B cell (primary cell): ENCODE data around the gene UGT1A9. TPM values are rescaled to one million over a fixed set of nuclear protein-coding genes. Genes with fewer than 3 reads are reported as not detected.

ENCODE experiments used
- ATAC-seq: fragments of 200-7000 bp; cut with Tn5 transposase; one replicate; pipeline ENCODE4 v1.10.0; 2021; ENCODE audit warnings: low read depth, mild to moderate bottlenecking, moderate number of reproducible peaks, moderate library complexity
- CTCF ChIA-PET: fragments of 350-600 bp; sonication (Branson Sonifier 250); formaldehyde crosslinking; loops from one replicate; lab custom pipeline; 2021; ENCODE audit warnings: antibody characterized with exemption, inconsistent platforms; lab: Charles Lee
- POLR2A ChIA-PET: fragments of 350-600 bp; sonication (Branson Sonifier 250); formaldehyde crosslinking; loops from one replicate; lab custom pipeline; 2021; ENCODE audit warnings: antibody characterized with exemption; lab: Charles Lee
- DNase-seq: peaks from one replicate; pipeline ENCODE4 v3.0.0; 2013
- H2AFZ ChIP-seq: 2 replicates; pipeline ENCODE4 v1.6.1; 2012; ENCODE audit warnings: mild to moderate bottlenecking, low read depth, low read length; ENCODE audit not compliant: insufficient read depth, poor library complexity, severe bottlenecking
- H3K27ac ChIP-seq, 2 donors: 1 replicate in 1 of 2; 2 replicates in 1 of 2; pipeline ENCODE4 v1.5.1; 2012 to 2013; ENCODE audit warnings: low read length in 2 of 2, mild to moderate bottlenecking in 2 of 2, moderate library complexity in 1 of 2
- H3K27me3 ChIP-seq, 4 experiments: fragments of 200-600 bp in 1 of 4; sonication (generic) in 1 of 4; replicated peaks in 1 of 4; 1 replicate in 2 of 4; 2 replicates in 2 of 4; pipeline versions ENCODE4 v1.6.1 to v1.7.0; 2013 to 2016; ENCODE audit warnings: low read length in 3 of 4, mild to moderate bottlenecking in 2 of 4, mixed read lengths in 1 of 4, moderate library complexity in 1 of 4; ENCODE audit not compliant: insufficient read depth in 4 of 4, control insufficient read depth in 3 of 4; ENCODE audit errors: control extremely low read depth in 1 of 4
- H3K36me3 ChIP-seq, 2 experiments: replicated peaks in 1 of 2; 1 replicate in 1 of 2; 2 replicates in 1 of 2; pipeline versions ENCODE4 v1.6.1 to v1.7.1; 2013; ENCODE audit warnings: low read length in 1 of 2; ENCODE audit not compliant: insufficient read depth in 2 of 2, control insufficient read depth in 1 of 2; ENCODE audit errors: control extremely low read depth in 1 of 2, extremely low read depth in 1 of 2
- H3K4me1 ChIP-seq, 2 donors: fragments of 200-600 bp in 1 of 2; sonication (generic) in 1 of 2; 1 replicate in 1 of 2; 2 replicates in 1 of 2; pipeline versions ENCODE4 v1.5.1 to v1.6.1; 2013 to 2017; ENCODE audit warnings: low read length in 2 of 2; ENCODE audit not compliant: control insufficient read depth in 2 of 2, insufficient read depth in 2 of 2
- H3K4me2 ChIP-seq: replicated peaks from 2 replicates; pipeline ENCODE3; 2012; ENCODE audit warnings: mild to moderate bottlenecking, low read depth, low read length; ENCODE audit not compliant: poor library complexity, severe bottlenecking
- H3K4me3 ChIP-seq, 5 experiments: fragments of 200-600 bp in 1 of 5; sonication (generic) in 1 of 5; 1 replicate in 3 of 5; 2 replicates in 2 of 5; pipeline versions ENCODE4 v1.5.1 to v1.7.0; 2011 to 2016; ENCODE audit warnings: low read length in 4 of 5, mild to moderate bottlenecking in 4 of 5, low read depth in 2 of 5, control low read depth in 1 of 5, moderate library complexity in 1 of 5; ENCODE audit not compliant: insufficient read depth in 1 of 5; ENCODE audit errors: control extremely low read depth in 1 of 5, extremely low read depth in 1 of 5
- H3K79me2 ChIP-seq: fragments of 200-600 bp; sonication (generic); one replicate; pipeline ENCODE4 v1.6.0; 2016; ENCODE audit warnings: low read length; ENCODE audit not compliant: control insufficient read depth, insufficient read depth
- H3K9ac ChIP-seq: fragments of 200-600 bp; sonication (generic); 2 replicates; pipeline ENCODE4 v1.6.1; 2017; ENCODE audit warnings: mild to moderate bottlenecking, low read length, moderate library complexity
- H3K9me3 ChIP-seq, 3 donors: one replicate each; pipeline versions ENCODE4 v1.6.1 to v1.7.1; 2013; ENCODE audit warnings: low read length in 2 of 3; ENCODE audit not compliant: control insufficient read depth in 2 of 3, insufficient read depth in 1 of 3; ENCODE audit errors: control extremely low read depth in 1 of 3
- H4K20me1 ChIP-seq: 2 replicates; pipeline ENCODE4 v1.6.0; 2012; ENCODE audit warnings: mild to moderate bottlenecking, low read length; ENCODE audit not compliant: insufficient read depth, control insufficient read depth, poor library complexity, severe bottlenecking
- H3K27ac Mint-ChIP-seq: one replicate; pipeline ENCODE4 v1.8.0; 2021; ENCODE audit warnings: mixed read lengths
- H3K27me3 Mint-ChIP-seq: one replicate; pipeline ENCODE4 v1.8.0; 2021; ENCODE audit warnings: mixed read lengths
- H3K4me1 Mint-ChIP-seq: one replicate; pipeline ENCODE4 v1.8.0; 2021; ENCODE audit warnings: mixed read lengths
- H3K4me3 Mint-ChIP-seq: one replicate; pipeline ENCODE4 v1.8.0; 2021; ENCODE audit warnings: mixed read lengths
- H3K9me3 Mint-ChIP-seq: one replicate; pipeline ENCODE4 v1.8.0; 2022; ENCODE audit warnings: mixed read lengths; ENCODE audit not compliant: insufficient read depth
- EZH2 ChIP-seq: IDR thresholded peaks from 2 replicates; pipeline ENCODE4 v1.6.1; 2012; ENCODE audit warnings: borderline replicate concordance, low read depth, mild to moderate bottlenecking, moderate library complexity, low read length; ENCODE audit not compliant: insufficient read depth, poor library complexity, severe bottlenecking
- WGBS: methylation state at CpG from one replicate; pipeline ENCODE4 v1.1.5; 2013; ENCODE audit warnings: missing lambda C conversion rate; ENCODE audit not compliant: insufficient coverage; 5-methylcytosine and 5-hydroxymethylcytosine counted together
- intact Hi-C: fragments of 100-400 bp; cut with micrococcal nuclease; formaldehyde crosslinking; loops from one replicate; pipeline ENCODE4 v1.10.0; 2022
- polyA plus RNA-seq: library from polyadenylated mRNA; depleted of rRNA; stranded (reverse); fragments of >200 nt; gene quantifications from 2 replicates; pipeline ENCODE4 v1.2.3, GENCODE V29; 2012
- total RNA-seq, 2 donors: library from RNA; stranded (reverse); fragments of 120-200 nt in 1 of 2; gene quantifications; 1 replicate in 1 of 2; 2 replicates in 1 of 2; pipeline versions ENCODE4 v1.2.3 to v1.2.4, GENCODE V29; 2013 to 2022
- TF ChIP-seq, protein P1 (sequence below): fragments of 200-600 bp; IDR thresholded peaks from one replicate; pipeline ENCODE4 v1.8.0; 2022; ENCODE audit warnings: antibody characterized with exemption, mild to moderate bottlenecking

The UGT1A9 gene
- total and polyA plus RNA-seq, 2 donors (not counting 1 experiment from before 2014, with no cell fraction given) = not detected

GRCh38 chr2:233663911-233664310, 7.8 kb upstream of the UGT1A9 start:
- Histone ChIP-seq H3K4me2 (no peak overlapping the region), H4K20me1 (no peaks in the 10 kb centered on the region), H3K79me2 (no peaks in the 10 kb centered on the region), H3K9me3 (peaks cover 0 to 2% (median 0%) of the 10 kb centered on the region in 3 donors), H3K4me1 (no peaks in the 10 kb centered on the region), H3K36me3 (no peaks in the 10 kb centered on the region), H2AFZ (no peak overlapping the region), H3K4me3 (no peak overlapping the region), H3K27ac (no peak overlapping the region), H3K27me3 (peaks cover 0 to 6% (median 0%) of the 10 kb centered on the region in 4 experiments), H3K9ac (no peak overlapping the region)
- ATAC-seq = no peak
- Mint-ChIP-seq H3K9me3 (no peaks in the 10 kb centered on the region), H3K4me1 (no peaks in the 10 kb centered on the region), H3K27ac (no peak overlapping the region), H3K4me3 (no peak overlapping the region), H3K27me3 (peaks cover 46% of the 10 kb centered on the region)
- no peak for TF ChIP-seq EZH2
- TF ChIP-seq, protein P1, sequence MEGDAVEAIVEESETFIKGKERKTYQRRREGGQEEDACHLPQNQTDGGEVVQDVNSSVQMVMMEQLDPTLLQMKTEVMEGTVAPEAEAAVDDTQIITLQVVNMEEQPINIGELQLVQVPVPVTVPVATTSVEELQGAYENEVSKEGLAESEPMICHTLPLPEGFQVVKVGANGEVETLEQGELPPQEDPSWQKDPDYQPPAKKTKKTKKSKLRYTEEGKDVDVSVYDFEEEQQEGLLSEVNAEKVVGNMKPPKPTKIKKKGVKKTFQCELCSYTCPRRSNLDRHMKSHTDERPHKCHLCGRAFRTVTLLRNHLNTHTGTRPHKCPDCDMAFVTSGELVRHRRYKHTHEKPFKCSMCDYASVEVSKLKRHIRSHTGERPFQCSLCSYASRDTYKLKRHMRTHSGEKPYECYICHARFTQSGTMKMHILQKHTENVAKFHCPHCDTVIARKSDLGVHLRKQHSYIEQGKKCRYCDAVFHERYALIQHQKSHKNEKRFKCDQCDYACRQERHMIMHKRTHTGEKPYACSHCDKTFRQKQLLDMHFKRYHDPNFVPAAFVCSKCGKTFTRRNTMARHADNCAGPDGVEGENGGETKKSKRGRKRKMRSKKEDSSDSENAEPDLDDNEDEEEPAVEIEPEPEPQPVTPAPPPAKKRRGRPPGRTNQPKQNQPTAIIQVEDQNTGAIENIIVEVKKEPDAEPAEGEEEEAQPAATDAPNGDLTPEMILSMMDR = no peak
- ChIA-PET POLR2A (no interaction called here), CTCF (no interaction called here)
- DNase-seq = no peak
- intact Hi-C loops = no loop called here
- WGBS = no CpG with 5 or more reads among the region's 1 CpG

DNA sequence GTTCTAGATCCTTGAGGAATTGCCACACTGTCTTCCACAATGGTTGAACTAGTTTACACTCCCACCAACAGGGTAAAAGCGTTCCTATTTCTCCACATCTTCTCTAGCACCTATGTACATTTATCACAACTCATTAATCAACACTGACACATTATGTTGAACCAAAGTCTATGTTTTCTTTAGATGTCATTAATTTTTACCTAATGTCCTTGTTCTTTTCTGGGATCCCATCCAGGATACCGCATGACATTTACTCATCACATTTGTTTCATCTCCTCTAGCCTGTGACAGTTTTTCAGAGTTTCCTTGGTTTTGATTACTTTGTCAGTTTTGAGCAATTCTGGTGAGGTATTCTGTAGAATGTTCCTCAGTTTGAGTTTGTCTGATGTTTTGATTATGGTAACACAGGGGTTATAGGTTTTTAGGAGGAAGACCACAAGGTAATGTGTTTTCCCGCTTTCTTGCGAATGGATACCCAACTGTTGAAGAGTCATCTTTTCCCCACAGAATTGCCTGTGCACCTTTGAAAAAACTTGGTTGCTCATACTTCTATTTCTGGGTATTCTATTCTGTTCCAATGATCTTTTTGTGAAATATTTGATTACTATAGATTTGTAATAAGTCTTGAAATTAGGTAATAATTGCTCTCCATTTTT, 3.0 kb upstream of the UGT1A9 start:
- Mint-ChIP-seq H3K27ac (no peak overlapping the region), H3K9me3 (no peaks in the 10 kb centered on the region), H3K4me1 (no peaks in the 10 kb centered on the region), H3K4me3 (no peak overlapping the region), H3K27me3 (peaks cover 32% of the 10 kb centered on the region)
- no peaks in the 10 kb centered on the region for H4K20me1 ChIP-seq
- no peak overlapping the region for H2AFZ ChIP-seq
- no peak for DNase-seq
- H3K79me2 ChIP-seq = no peaks in the 10 kb centered on the region
- peaks cover 0 to 2% (median 0%) of the 10 kb centered on the region in 3 donors for H3K9me3 ChIP-seq
- peaks cover 0 to 3% (median 0%) of the 10 kb centered on the region in 4 experiments for H3K27me3 ChIP-seq
- no peaks in the 10 kb centered on the region for H3K4me1 ChIP-seq
- TF ChIP-seq, protein P1 = no peak
- no peak for TF ChIP-seq EZH2
- ATAC-seq = no peak
- WGBS = 100% methylated on average over 2 of the region's 4 CpGs
- intact Hi-C loops = no loop called here
- H3K27ac ChIP-seq = no peak overlapping the region
- ChIA-PET CTCF (no interaction called here), POLR2A (no interaction called here)
- H3K36me3 ChIP-seq = no peaks in the 10 kb centered on the region
- no peak overlapping the region for H3K4me3 ChIP-seq
- no peak overlapping the region for H3K4me2 ChIP-seq
- H3K9ac ChIP-seq = no peak overlapping the region
